Right atrium auricular region (tissue), 2 donors: ENCODE data around the gene NBL1. TPM values are rescaled to one million over a fixed set of nuclear protein-coding genes. Genes with fewer than 3 reads are reported as not detected.

ENCODE experiments used
- DNase-seq: peaks from one replicate; pipeline ENCODE4 v3.0.0-alpha.2; 2019; ENCODE audit warnings: low spot score
- H3K27ac ChIP-seq, 2 donors: fragments of 200-600 bp; sonication (generic); 1 replicate in 1 of 2; 2 replicates in 1 of 2; pipeline ENCODE4 v1.5.1; 2016 to 2019
- H3K27me3 ChIP-seq, 2 donors: fragments of 200-600 bp; sonication (generic); one replicate each; pipeline versions ENCODE4 v1.5.1 to v1.6.0; 2017 to 2019
- H3K36me3 ChIP-seq: fragments of 200-600 bp; sonication (generic); one replicate; pipeline ENCODE4 v1.5.1; 2016
- H3K4me1 ChIP-seq, 2 donors: fragments of 200-600 bp; sonication (generic); one replicate each; pipeline versions ENCODE4 v1.5.1 to v1.6.0; 2017 to 2019
- H3K4me3 ChIP-seq, 2 donors: fragments of 200-600 bp; sonication (generic); 1 replicate in 1 of 2; 2 replicates in 1 of 2; pipeline ENCODE4 v1.5.1; 2017 to 2019; ENCODE audit warnings: mild to moderate bottlenecking in 1 of 2, moderate library complexity in 1 of 2
- H3K9me3 ChIP-seq, 2 donors: fragments of 200-600 bp; sonication (generic); one replicate each; pipeline ENCODE4 v1.5.1; 2019
- CTCF ChIP-seq, 2 donors: fragments of 200-600 bp; sonication (generic); IDR thresholded peaks; one replicate each; pipeline ENCODE4 v1.5.1; 2019; ENCODE audit warnings: antibody characterized with exemption in 2 of 2
- total RNA-seq, 2 donors: library from RNA; depleted of rRNA; stranded (reverse); fragments of >200 nt; gene quantifications; one replicate each; pipeline ENCODE4 v1.1.0, GENCODE V29; 2016

Gene NBL1
- total RNA-seq, 2 donors from 2014 or later: 19.5 to 57.2 TPM

- peaks cover 11 to 25% of the 10 kb centered on the region in 2 donors for H3K27me3 ChIP-seq
- H3K4me3 ChIP-seq: no peak overlapping the region
- no peak for DNase-seq
- no peaks in the 10 kb centered on the region for H3K9me3 ChIP-seq
- H3K36me3 ChIP-seq: peaks cover 10% of the 10 kb centered on the region
- H3K4me1 ChIP-seq: peaks cover 0 to 21% of the 10 kb centered on the region in 2 donors
- no peak overlapping the region for H3K27ac ChIP-seq
- no peak for TF ChIP-seq CTCF (IDR thresholded peaks at IDR 0.05)
Observed at GRCh38 chr1:19662313-19662712, 18.2 kb downstream of the NBL1 start.

- no peaks in the 10 kb centered on the region for H3K9me3 ChIP-seq
- H3K4me3 ChIP-seq: peak within 1 kb of the TSS in 1 of 2 donors; percentile 43
- H3K27ac ChIP-seq: no peak within 1 kb of the TSS
- peaks cover 11 to 25% of the 10 kb centered on the region in 2 donors for H3K27me3 ChIP-seq
- no peak for DNase-seq
- no peaks in the 10 kb centered on the region for H3K36me3 ChIP-seq
- TF ChIP-seq CTCF (IDR thresholded peaks at IDR 0.05): no peak
- peaks cover 0 to 19% of the 10 kb centered on the region in 2 donors for H3K4me1 ChIP-seq
Observed at GRCh38 chr1:19664453-19665185, 20.5 kb downstream of the NBL1 start, which contains the start of gene HTR6. Gene HTR6, plus strand, starts transcription at chr1:19664875. Its CDS starts 879 bp downstream, at chr1:19665754.

- no peak for TF ChIP-seq CTCF (IDR thresholded peaks at IDR 0.05)
- H3K27ac ChIP-seq: no peak overlapping the region
- no peaks in the 10 kb centered on the region for H3K36me3 ChIP-seq
- H3K4me3 ChIP-seq: peak overlapping the region in 1 of 2 donors; percentile 43
- H3K27me3 ChIP-seq: peaks cover 11 to 25% of the 10 kb centered on the region in 2 donors
- no peak for DNase-seq
- peaks cover 0 to 16% of the 10 kb centered on the region in 2 donors for H3K4me1 ChIP-seq
- no peaks in the 10 kb centered on the region for H3K9me3 ChIP-seq
Observed at GRCh38 chr1:19665186-19665495, 21.0 kb downstream of the NBL1 start.

- Histone ChIP-seq H3K9me3 (no peaks in the 10 kb centered on the region), H3K36me3 (no peaks in the 10 kb centered on the region), H3K27me3 (peaks cover 11 to 25% of the 10 kb centered on the region in 2 donors), H3K4me3 (peak overlapping the region in 1 of 2 donors; percentile 43), H3K4me1 (peaks cover 0 to 16% of the 10 kb centered on the region in 2 donors), H3K27ac (no peak overlapping the region)
- no peak for DNase-seq
- TF ChIP-seq CTCF (IDR thresholded peaks at IDR 0.05): no peak
Observed at GRCh38 chr1:19665496-19666465, 21.7 kb downstream of the NBL1 start.

- Histone ChIP-seq H3K27ac (no peak overlapping the region), H3K27me3 (peaks cover 11 to 24% of the 10 kb centered on the region in 2 donors), H3K36me3 (no peaks in the 10 kb centered on the region), H3K9me3 (no peaks in the 10 kb centered on the region), H3K4me3 (no peak overlapping the region), H3K4me1 (peaks cover 0 to 16% of the 10 kb centered on the region in 2 donors)
- no peak for TF ChIP-seq CTCF (IDR thresholded peaks at IDR 0.05)
- no peak for DNase-seq
Observed at GRCh38 chr1:19668888-19669287, 24.8 kb downstream of the NBL1 start.
